Activated CD4-positive, alpha-beta T cell treated with anti-CD3 and anti-CD28 coated beads, Interleukin-2, Interleukin-6, amounts not matched to agents 100 ng/mL and 50 ng/mL, durations not matched to agents 16 hours and 8 hours (primary cell): Measurements from ENCODE around the gene PEF1.

Source experiments
- DNase-seq: peaks from one replicate; pipeline ENCODE4 v3.0.0-alpha.2; 2020

Gene PEF1

GRCh38 chr1:31644560-31645273, at the start of gene PEF1:
Gene PEF1 (minus strand): TSS chr1:31644876. CDS start chr1:31644864, 12 bp downstream.
- peak; percentile 99 for DNase-seq

GRCh38 chr1:31693231-31693630, 48.6 kb upstream of the PEF1 start:
- DNase-seq: no peak

- DNase-seq: no peak
Observed at GRCh38 chr1:31691951-31692350, 47.3 kb upstream of the PEF1 start.

GRCh38 chr1:31691446-31691845, 46.8 kb upstream of the PEF1 start:
- no peak for DNase-seq

GRCh38 chr1:31690921-31691320, 46.2 kb upstream of the PEF1 start:
- DNase-seq: no peak

GRCh38 chr1:31689854-31690253, 45.2 kb upstream of the PEF1 start:
- no peak for DNase-seq

GRCh38 chr1:31689379-31689778, 44.7 kb upstream of the PEF1 start:
- DNase-seq: no peak

- DNase-seq: no peak
Observed at GRCh38 chr1:31688233-31688918, 43.7 kb upstream of the PEF1 start.

- no peak for DNase-seq
Observed at GRCh38 chr1:31687601-31688000, 42.9 kb upstream of the PEF1 start.

GRCh38 chr1:31685795-31686194, 41.1 kb upstream of the PEF1 start:
- no peak for DNase-seq

GRCh38 chr1:31683997-31684396, 39.3 kb upstream of the PEF1 start:
- no peak for DNase-seq

GRCh38 chr1:31681415-31681814, 36.7 kb upstream of the PEF1 start:
- no peak for DNase-seq

- DNase-seq: no peak
Observed at GRCh38 chr1:31679676-31680230, 35.1 kb upstream of the PEF1 start.

- no peak for DNase-seq
Observed at GRCh38 chr1:31679091-31679490, 34.4 kb upstream of the PEF1 start.

- DNase-seq: no peak
Observed at GRCh38 chr1:31678681-31679080, 34.0 kb upstream of the PEF1 start.

- no peak for DNase-seq
Observed at GRCh38 chr1:31677949-31678348, 33.3 kb upstream of the PEF1 start.

GRCh38 chr1:31677401-31677800, 32.7 kb upstream of the PEF1 start:
- no peak for DNase-seq

- no peak for DNase-seq
Observed at GRCh38 chr1:31675756-31676155, 31.1 kb upstream of the PEF1 start.

- no peak for DNase-seq
Observed at GRCh38 chr1:31675161-31675560, 30.5 kb upstream of the PEF1 start.

- DNase-seq: no peak
Observed at GRCh38 chr1:31674626-31675025, 29.9 kb upstream of the PEF1 start.

- DNase-seq: no peak
Observed at GRCh38 chr1:31673433-31673832, 28.8 kb upstream of the PEF1 start.

GRCh38 chr1:31672986-31673385, 28.3 kb upstream of the PEF1 start:
- no peak for DNase-seq

GRCh38 chr1:31671561-31672201, 27.0 kb upstream of the PEF1 start:
- DNase-seq: no peak

GRCh38 chr1:31671147-31671546, 26.5 kb upstream of the PEF1 start:
- DNase-seq: no peak
